ENCODE results near the gene ARHGEF4. TPM values are rescaled to one million over a fixed set of nuclear protein-coding genes. Genes with fewer than 3 reads are reported as not detected.
"Not testable (repeated sequence)": the region's sequence is repeated elsewhere in the genome, so short reads cannot be mapped to it uniquely, and the experiment has no call there.

ARHGEF4 gene
- total RNA-seq, 1 experiment from 2014 or later, result 4.0 TPM

DNA sequence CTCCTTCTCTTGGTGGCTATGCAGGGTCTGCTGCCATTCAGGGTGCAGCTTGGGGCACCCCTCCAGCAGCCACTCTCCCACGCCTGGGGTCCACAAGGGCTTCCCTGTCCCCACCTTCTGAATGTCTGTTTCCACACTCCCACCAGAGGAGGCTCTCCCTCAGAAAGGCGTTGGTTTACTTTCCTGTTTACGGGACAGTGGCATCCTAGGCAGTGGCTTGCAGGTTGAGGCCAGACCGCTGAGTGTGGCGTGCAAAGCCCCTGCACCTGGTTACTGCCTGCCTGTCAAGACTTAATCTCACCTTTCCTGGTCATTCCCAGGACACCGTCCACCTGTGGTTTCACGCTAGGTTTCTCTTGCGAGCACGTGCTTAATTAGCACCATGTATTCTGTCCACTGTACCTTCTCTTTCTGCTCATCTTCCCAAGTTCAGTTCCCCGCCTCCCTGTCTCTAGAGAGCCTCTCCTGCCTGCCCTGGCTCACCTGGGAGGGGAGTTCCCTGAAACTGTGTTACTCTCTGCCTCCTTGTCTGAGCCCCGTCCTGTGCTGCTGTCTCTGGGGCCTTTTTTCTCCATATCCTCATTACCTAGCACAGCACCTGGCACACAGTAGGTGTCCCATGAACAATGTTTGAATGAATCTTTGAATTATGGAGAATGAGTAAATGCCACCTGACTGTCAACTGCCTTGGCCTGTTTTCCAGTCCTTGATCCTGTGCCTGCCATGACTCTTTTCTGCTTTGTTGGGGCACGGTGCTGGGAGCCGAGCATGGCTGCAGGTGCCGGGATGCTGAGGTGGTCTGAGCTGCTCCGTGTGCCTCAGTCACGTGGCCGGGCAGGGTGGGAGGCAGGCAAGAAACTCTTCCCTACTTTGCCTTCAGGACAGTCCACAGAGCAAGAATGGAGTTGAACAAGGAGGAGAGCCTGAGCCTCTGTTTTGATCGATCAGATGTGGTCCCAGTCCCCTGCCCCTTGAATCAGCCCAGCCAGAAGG is 56.4 kb downstream of the ARHGEF4 start:
- in situ Hi-C loops (cut with HindIII; ENCODE audit: low pct_unique_long_range_greater_than_20kb, low sequenced_read_pairs), result no loop called here
- DNase-seq (ENCODE audit: low read depth, low spot score), result no peak

DNA sequence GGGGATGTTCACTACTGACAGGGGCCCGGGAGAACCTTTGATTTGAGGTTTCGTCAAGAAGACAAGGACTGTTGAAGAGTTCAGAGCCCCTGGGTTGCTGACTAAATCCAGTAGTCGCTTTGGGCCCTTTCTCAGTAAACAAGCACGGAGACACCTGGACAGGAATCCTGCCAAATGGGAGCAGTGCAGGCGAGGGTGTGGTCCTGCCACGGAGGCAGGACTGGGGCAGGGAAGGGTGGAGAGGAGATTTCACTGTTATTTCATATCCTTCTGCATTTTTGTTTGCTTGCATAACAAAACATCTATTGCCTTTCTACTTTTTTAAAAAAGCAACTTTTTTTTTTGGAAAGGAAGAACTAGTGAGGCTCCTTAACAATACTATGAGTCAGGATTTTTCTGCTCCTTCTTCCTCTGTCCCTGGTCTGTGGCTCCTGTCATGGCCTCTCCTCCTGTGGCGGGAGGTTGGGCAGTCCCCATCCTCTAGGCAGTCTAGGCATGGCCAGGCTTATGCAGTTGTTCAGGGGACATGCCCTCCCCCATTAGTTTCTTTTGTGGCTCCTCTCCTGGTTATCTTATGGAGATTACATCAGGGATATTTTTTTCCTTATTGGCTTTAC is 57.7 kb downstream of the ARHGEF4 start:
- DNase-seq (ENCODE audit: low read depth, low spot score), result no peak
- in situ Hi-C loops (cut with HindIII; ENCODE audit: low pct_unique_long_range_greater_than_20kb, low sequenced_read_pairs), result no loop called here

DNA sequence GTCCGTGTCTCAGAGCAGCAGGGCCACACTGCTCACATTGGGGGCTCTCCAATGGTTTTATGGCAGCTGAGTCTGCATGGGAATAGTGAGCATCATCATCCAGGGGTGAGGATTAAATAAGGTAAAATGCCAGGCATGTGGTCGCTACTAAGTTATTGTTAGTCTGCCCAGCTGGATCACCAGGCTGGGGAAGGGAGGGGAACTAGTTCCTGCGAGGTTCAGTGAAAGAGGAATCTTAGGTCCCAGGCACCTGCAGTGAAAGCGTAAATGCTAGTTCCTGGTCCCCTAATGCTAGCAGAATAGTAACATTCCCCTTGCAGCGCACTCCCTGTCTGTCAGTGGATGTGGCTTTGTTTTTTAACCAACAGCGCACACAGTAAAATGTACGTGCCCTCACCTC is 60.1 kb downstream of the ARHGEF4 start:
- in situ Hi-C loops (cut with HindIII; ENCODE audit: low pct_unique_long_range_greater_than_20kb, low sequenced_read_pairs), result no loop called here
- no peak for DNase-seq (ENCODE audit: low read depth, low spot score)

DNA sequence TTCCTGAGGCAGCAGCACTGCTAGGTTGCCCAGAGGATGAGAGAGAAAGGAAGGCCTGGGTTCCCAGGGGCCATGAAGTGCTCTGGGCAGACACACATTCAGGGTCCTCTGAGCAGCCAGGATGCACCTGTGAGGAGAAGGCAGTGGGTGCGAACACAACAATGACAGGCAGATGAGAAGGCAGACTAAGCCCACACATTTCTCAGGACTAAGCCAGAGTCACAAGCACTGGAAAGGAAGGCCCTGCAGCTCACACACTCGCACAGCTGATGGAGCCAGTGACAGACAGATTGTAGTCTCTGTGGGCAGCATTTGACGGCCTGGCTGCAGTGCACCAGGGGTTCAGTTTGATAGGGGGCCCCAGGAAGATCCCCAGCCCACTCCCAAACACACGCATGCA is 61.8 kb downstream of the ARHGEF4 start:
- no peak for DNase-seq (ENCODE audit: low read depth, low spot score)
- in situ Hi-C loops (cut with HindIII; ENCODE audit: low pct_unique_long_range_greater_than_20kb, low sequenced_read_pairs), result no loop called here

DNA sequence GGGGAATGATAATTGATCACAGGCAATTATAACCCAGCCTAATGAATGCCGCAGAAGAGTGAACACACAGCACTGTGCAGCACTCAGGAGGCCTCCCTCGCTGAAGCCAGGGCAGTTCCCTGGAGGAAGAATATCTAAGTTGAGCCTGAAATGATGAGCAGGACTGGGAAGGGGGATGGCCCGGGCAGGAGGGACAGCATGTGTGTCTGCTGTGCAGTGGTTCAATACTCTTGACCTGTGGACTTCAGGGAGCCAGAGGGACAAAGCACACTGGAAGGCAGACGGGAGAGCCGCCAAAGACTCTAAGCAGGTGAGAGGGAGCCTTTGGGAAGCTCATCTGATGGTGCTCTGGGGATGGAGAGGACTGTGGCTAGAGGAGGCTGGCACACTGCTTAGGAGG is 62.6 kb downstream of the ARHGEF4 start:
- in situ Hi-C loops (cut with HindIII; ENCODE audit: low pct_unique_long_range_greater_than_20kb, low sequenced_read_pairs), result no loop called here
- no peak for DNase-seq (ENCODE audit: low read depth, low spot score)

DNA sequence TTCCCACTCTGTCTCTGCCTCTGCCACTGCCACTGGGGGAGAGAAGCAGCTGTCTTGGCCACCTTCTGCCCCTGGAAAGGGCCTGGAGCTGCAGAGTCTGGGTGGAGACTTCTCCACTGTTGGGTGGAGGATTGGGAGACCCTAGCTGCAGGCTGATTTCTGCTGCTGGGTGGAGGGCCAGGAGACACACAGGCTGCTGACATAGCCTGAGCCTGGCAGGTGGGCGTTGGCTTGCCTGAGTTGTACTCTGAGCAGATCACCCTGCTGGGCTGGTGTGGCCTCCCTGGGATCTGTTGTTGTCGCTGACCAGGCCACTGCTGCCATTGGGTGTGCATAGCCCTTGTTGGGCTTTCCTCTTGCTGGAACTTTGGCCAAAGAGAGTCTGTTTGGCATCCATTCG is 64.3 kb downstream of the ARHGEF4 start:
- in situ Hi-C loops (cut with HindIII; ENCODE audit: low pct_unique_long_range_greater_than_20kb, low sequenced_read_pairs), result no loop called here

DNA sequence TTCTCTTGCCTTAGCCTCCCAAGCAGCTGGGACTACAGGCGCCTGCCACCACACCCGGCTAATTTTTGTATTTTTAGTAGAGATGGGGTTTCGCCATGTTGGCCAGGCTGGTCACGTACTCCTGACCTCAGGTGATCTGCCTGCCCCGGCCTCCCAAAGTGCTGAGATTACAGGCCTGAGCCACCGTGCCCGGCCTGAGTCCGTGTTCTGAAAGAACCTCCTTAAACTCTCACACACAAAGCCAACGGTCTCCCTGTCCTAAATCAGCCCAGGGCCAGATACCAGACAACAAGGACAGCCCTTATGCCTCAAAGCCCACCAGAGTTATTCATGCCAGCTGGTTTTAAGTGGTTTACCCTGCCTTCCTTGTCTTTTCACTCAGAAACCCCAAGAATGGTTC is 64.9 kb downstream of the ARHGEF4 start:
- DNase-seq (ENCODE audit: low read depth, low spot score); in situ Hi-C loops (cut with HindIII; ENCODE audit: low pct_unique_long_range_greater_than_20kb, low sequenced_read_pairs): not testable (repeated sequence)

More for the DNA sequence above, 64.3 kb downstream of the ARHGEF4 start:
- no peak for DNase-seq (ENCODE audit: low read depth, low spot score)

DNA sequence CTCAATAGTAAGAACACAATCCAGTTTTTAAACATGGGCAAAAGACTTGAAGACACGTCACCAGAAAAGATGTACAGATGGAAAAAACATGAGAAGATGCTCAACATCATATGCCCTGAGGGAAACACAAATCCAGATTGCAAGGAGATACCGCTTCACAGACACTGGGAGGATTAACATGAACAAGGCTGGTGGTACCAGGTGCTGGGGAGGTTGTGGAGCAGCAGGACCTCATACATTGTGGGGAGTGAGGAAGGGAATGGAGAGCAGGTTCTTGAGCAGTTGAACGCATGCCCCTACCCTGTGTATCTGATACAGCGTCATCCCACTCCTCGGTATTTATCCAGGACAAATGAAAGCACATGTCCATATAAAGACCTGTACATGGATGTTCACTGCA is 72.1 kb downstream of the ARHGEF4 start:
- no peak for DNase-seq (ENCODE audit: low read depth, low spot score)
- in situ Hi-C loops (cut with HindIII; ENCODE audit: low pct_unique_long_range_greater_than_20kb, low sequenced_read_pairs), result no loop called here

DNA sequence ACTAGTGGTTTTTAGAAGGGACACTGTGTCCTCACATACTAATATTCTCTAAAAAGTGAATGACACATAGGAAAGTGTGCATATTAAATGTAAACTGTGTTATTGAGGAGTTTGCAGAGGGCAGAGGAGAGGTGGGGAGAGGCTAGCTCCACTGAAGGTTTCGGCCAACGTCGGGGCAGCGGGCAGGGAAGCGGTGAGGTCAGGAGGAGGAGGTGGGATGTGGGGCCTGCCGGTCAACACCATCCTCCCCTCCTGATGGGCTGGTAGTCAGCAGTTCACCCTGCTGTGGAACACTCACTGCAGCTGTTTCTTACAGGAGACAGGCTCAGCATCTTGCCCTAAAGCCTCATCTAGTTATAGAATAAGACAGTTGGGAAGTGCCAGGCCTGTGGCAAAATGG is 74.2 kb downstream of the ARHGEF4 start:
- in situ Hi-C loops (cut with HindIII; ENCODE audit: low pct_unique_long_range_greater_than_20kb, low sequenced_read_pairs), result no loop called here

DNA sequence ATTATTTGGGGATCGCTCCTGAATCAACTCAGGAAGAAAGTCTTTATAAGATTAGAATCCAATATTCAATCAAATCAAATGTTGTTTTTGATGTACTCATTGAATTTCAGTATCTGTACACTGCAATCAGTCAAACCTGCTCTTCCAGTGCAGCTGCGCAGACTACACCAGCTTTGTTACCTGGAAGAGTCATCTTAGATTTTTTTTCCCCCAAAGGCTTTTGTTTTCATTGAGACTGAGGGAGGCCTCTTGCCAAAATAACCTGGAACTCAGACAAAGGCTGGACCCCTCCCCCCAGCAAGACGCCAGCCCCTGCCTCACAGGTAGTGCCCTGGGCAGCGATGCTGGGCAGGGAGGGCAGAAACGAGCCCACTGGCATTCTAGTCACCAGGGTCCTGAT is 74.8 kb downstream of the ARHGEF4 start:
- in situ Hi-C loops (cut with HindIII; ENCODE audit: low pct_unique_long_range_greater_than_20kb, low sequenced_read_pairs), result no loop called here
- DNase-seq (ENCODE audit: low read depth, low spot score), result no peak

More for the DNA sequence above, 74.2 kb downstream of the ARHGEF4 start:
- DNase-seq (ENCODE audit: low read depth, low spot score), result no peak

DNA sequence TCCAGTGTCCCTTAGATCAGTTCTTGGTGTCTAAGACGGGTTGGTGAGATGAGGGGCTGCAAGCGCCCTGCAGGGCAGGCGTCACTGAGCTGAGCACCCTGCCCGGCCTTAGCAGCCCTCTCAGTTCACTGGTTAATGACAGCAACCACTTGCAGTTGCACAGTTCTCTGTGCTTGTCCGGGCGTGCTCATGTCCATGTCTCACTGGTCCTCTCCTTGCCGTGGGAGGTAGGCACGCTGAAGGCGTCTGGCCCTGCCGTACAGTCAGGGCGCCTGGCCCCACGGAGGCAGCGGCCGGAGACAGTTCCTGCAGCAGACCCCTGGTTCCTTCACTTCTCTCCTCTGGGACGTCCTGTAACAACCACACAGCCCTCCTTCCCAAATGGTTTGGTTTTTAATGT is 75.3 kb downstream of the ARHGEF4 start:
- in situ Hi-C loops (cut with HindIII; ENCODE audit: low pct_unique_long_range_greater_than_20kb, low sequenced_read_pairs), result no loop called here
- no peak for DNase-seq (ENCODE audit: low read depth, low spot score)

DNA sequence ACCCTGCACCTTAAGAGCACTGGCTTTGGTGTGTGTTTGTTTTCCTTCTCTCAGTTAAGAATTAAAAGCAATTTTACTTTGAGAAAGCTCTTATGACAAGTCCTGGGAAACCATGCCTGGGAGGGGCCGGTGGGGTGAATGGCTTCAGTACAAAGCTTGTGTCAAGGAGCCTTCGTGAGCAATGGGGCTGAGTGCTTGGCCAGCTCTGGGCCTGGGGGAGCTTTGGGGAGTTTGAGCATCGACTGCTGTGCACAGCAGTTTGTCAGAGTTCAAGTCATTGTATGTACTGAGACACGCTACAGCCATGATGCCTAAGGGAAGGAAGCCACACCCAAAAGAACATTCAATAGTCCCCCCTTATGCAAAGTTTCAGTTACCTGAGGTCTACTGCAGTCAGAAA is 75.8 kb downstream of the ARHGEF4 start:
- in situ Hi-C loops (cut with HindIII; ENCODE audit: low pct_unique_long_range_greater_than_20kb, low sequenced_read_pairs), result no loop called here

DNA sequence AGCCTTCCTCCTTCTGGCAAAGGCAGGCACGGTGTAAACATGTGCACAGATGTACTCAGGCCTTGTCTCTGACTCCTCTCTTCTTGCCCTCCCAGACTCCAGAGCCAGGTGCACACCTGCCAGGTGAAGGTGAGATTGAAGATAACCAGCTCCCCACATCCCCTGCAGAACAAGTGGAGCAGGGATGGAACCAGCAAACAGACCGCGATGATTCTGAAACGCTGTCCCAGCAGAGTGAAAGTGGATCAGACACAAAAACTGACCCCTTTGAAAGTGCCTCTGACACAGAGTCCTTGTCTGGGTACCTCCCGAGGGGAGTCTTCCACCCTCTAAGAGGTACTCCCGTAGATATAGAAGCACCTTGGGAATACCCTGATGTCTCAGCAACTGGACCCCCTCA is 77.2 kb downstream of the ARHGEF4 start:
- no peak for DNase-seq (ENCODE audit: low read depth, low spot score)
- in situ Hi-C loops (cut with HindIII; ENCODE audit: low pct_unique_long_range_greater_than_20kb, low sequenced_read_pairs), result no loop called here

More for the DNA sequence above, 75.8 kb downstream of the ARHGEF4 start:
- no peak for DNase-seq (ENCODE audit: low read depth, low spot score)

DNA sequence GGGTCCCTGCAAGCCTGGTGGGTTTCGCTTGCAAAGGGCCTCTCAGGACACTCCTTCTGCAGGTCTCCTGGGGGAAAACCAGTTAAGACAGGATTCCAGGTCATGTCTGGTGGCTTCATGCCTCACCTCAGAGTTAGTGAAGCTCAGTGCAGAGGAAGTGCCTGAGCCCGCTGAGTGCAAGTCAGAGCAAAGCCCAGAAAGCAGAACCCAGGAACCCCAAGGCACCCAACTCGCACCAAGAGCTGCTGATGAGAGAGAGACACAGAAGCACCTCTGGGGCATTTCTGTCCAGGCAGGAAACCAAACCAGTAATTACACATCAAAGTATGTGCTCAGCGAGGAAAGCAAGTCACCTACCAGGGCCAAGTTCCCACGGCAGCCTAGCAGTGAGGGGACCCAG is 78.4 kb downstream of the ARHGEF4 start:
- in situ Hi-C loops (cut with HindIII; ENCODE audit: low pct_unique_long_range_greater_than_20kb, low sequenced_read_pairs), result no loop called here
- DNase-seq (ENCODE audit: low read depth, low spot score), result no peak

DNA sequence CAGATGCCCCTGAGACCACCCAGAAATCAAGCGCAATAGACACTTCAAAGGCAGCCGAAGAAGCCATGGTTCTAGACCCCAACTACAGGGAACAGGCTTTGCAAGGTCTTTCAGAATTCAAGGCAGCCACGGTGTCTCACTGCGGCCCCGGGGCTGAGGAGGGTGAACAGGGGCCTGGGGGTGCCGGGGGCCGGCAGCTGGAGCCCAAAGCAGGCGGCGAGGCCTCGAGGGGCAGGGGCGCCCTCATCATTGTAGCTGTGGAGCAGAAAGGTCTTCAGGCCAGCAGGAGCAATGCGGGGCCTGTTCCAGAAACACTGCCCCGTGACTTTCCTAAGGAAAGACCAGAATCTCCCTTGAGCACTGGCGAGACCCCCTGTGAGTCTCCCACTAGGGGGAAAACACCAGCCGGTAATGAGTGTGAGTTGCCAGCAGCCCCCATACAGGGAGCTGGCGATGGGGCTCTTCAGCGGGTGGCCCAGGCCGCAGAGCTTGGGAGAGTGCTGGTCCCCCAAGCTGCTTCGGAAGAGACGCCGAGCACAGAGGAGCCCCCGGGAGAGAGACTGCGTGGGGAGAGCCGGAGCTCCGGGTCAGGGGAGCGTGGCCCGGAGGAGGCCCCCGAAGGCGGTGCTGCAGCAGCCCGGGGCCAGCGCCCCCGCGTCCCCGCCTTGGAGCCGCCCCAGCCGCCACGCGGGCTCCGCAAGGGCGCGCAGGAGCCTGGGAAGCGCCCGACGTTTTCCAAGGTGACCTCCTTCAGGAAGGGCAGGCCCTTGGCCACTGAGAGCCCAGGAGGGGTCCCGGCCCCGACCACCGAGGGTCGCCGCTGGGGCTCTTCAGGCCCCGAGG is 79.1 kb downstream of the ARHGEF4 start:
- no peak for DNase-seq (ENCODE audit: low read depth, low spot score)
- in situ Hi-C loops (cut with HindIII; ENCODE audit: low pct_unique_long_range_greater_than_20kb, low sequenced_read_pairs), result no loop called here

DNA sequence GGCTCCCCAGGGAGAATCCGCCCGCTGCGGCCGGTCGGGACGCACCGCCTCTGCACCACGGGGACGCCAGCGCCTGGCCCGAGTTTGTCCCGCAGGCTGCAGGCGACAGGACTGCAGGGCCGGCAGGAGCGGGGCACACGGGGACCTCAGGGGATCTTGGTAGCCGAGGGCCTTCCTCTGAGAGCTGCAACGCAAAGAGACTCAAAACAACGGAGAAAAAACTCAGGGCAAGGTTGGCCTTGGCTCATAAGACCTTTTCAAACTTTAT is 79.7 kb downstream of the ARHGEF4 start:
- in situ Hi-C loops (cut with HindIII; ENCODE audit: low pct_unique_long_range_greater_than_20kb, low sequenced_read_pairs), result no loop called here
- no peak for DNase-seq (ENCODE audit: low read depth, low spot score)

DNA sequence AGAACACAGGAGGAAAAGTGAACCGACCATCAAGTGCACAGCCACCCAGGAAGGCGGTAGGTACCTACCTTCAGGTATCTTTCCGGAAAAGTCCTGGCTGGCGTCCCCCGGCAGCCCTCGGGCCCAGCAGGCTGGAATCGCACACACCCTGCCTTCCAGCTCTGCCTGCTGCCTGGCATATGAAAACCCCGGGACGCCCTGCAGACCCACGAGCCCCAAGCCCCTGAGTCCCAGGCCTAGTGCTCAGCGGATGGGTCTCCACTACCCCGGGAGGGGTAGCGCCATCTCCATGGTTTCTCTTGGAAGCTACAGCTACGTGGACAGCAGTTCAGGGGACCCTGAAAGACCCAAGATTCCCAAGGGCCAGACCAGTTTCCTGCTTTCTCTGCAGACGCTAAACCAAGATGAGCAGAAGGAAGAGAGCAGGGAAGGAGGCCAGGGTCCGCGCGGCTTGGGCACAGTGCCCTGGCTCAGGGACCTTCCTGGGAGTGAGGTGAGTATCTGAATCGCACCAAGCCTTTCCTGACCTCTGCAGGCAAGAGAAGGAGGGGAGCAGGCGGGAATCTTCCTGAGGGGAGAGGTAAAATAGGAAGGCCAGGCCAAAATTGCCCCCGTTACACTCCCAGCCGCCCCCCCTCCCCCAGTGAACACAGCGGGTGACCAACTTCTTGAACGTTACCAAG is 80.4 kb downstream of the ARHGEF4 start:
- no peak for DNase-seq (ENCODE audit: low read depth, low spot score)
- in situ Hi-C loops (cut with HindIII; ENCODE audit: low pct_unique_long_range_greater_than_20kb, low sequenced_read_pairs), result no loop called here

DNA sequence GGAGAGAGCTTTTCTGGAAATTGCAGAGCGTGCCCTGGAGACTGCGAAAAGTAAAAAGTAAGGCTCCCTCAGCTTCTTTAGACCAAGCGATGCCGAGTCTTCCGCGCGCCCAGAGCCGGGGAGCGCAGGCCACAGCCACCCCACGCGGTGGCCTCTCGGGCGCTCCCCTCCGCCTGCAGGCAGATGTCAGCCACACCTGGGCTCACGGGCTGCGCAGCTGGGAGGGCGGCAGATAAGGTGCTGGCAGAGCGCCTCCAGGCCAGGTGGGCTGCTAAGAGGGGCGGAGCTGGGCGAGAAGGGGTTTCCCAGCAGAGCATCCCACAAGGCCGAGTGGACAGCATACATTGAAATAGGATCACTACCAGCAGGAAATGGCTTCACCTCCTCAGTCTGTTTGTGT is 81.7 kb downstream of the ARHGEF4 start:
- in situ Hi-C loops (cut with HindIII; ENCODE audit: low pct_unique_long_range_greater_than_20kb, low sequenced_read_pairs), result no loop called here
- no peak for DNase-seq (ENCODE audit: low read depth, low spot score)
